HG02763 (cell line): ENCODE measurements around the gene ZNF425.
A peak's percentile ranks its signal among the peaks of the same experiment; 100 is the strongest.
"Not testable (repeated sequence)": the region's sequence is repeated elsewhere in the genome, so short reads cannot be mapped to it uniquely, and the experiment has no call there.

Experiments used
- ATAC-seq: cut with Tn5 transposase; IDR thresholded peaks from one replicate; pipeline ENCODE4 v1.9.1; 2021; ENCODE audit warnings: mild to moderate bottlenecking, moderate library complexity; ENCODE audit not compliant: unreplicated experiment

The ZNF425 gene, protein sequence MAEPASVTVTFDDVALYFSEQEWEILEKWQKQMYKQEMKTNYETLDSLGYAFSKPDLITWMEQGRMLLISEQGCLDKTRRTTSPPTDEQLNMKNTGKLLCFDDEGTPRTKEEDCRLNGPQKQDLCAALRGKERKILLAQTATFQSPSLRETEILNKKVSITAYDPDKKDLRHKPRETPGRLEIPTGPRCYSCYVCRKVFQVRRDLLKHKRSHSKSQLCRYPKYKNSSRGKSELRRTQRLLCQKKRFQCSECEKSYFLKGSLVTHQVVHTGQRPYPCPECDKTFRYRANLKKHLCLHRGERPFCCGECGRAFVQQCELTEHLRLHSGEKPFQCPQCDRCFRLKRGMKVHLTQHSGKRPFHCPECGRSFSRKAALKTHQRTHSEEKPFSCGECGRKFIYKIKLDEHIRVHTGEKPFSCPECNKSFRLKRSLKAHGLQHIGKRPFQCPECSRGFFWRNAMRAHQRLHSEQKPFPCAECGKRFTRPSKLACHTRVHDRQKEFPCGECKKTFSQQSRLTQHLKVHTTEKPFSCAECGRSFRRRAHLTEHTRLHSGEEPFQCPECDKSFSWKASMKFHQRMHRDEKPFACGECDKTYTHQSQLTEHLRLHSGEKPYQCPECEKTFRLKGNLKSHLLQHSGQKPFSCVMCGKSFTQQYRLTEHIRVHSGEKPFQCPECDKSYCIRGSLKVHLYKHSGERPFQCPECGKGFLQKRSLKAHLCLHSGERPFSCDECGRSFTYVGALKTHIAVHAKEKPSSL

GRCh38 chr7:149125863-149126661 lies at the start of gene ZNF425:
Gene ZNF425, minus strand, starts transcription at chr7:149126324. Its CDS starts 111 bp downstream, at chr7:149126213.
- ATAC-seq, result peak; percentile 85

DNA sequence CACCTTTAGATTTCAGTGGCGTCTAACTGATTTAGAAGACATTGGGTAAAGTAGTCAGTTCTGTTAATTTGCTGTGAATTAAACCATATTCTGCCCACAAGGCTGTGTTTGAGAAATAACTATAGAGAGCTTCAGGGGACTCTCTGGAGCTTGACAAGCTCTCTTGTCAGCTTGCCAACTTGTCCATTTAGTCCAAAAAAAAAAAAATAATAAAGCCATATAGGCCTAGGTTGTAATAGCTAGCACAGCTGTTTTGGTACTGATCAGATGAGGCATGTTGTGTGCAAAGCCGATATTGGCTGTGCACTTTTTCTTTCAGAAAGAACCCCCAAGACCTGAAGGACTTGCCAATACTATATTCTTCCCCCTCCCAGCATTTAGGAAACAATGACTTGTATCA lies 49.0 kb upstream of the ZNF425 start:
- ATAC-seq, result no peak

DNA sequence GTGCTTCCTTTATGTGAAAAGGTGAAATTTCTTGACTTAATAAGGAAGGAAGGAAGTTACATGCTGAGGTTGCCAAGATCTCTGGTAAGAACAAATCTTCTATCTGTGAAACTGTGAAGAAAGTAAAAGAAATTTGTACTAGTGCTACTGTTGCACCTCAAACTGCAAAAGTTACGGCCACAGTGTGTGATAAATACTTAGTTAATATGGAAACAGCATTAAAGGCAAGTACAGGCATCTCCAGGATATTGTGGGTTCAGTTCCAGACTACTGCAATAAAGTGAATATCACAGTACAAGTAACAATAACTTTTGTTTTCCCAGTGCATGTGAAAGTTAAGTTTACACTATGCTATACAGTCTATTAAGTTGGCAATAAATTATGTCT lies 46.4 kb upstream of the ZNF425 start:
- no peak for ATAC-seq

DNA sequence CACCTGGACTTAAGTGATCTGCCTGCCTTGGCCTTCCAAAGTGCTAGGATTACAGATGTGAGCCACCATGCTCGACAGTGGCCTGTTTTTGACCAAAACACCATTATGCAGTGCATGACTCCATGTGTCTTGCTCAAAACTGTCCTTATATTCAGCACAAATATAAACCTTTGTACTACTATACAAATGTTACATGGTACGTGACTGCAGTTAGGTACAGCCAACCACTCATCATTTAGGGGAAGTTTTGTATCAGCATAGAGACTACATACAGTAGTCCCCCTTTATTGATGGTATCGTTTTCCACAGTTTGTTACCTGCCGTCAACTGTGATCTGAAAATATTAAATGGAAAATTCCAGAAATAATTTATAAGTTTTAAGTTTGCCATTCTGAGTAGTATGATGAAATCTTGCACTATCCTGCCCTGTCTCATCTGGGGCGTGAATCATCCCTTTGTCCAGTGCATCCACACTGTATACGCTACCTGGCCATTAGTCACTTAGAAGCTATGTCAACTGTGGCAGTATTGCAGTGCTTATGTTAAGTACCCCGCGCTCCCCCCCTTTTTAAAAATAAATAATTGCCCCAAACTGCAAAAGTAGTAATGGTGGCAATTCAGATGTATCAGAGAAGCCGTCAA lies 45.9 kb upstream of the ZNF425 start:
- no peak for ATAC-seq

DNA sequence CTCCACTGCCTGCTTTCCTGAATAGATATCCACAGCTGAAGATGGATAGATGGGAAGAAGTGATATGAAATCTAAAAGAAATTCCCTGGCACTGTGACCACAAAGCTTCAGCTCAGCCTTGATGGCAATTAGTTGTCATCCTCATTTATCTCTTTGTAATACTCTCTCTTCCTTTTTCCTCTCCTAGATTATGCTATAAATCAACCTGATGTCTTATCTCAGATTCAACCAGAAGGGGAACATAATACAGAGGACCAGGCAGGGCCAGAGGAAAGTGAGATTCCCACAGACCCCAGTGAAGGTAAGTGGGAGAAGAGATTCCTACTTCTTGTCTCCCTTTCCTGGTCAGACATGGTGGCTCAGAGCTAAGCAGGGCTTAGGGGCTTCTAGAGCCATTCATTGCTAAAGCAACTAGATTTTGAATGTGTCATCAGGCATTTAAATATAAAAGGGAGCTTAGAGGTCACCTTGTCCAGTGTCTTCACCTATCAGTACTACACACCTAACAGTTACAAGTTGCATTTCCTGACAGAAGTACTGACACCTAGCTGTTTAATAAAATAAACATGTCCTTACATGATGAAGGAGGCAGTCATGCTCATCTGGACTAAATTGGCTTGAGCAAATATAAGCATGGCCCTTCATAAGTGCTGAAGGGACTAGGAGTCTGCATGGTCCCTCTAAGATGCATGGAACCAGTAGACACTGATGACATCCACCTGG lies 40.7 kb upstream of the ZNF425 start:
- ATAC-seq, result no peak

GRCh38 chr7:149166142-149166541 lies 40.0 kb upstream of the ZNF425 start:
- no peak for ATAC-seq

DNA sequence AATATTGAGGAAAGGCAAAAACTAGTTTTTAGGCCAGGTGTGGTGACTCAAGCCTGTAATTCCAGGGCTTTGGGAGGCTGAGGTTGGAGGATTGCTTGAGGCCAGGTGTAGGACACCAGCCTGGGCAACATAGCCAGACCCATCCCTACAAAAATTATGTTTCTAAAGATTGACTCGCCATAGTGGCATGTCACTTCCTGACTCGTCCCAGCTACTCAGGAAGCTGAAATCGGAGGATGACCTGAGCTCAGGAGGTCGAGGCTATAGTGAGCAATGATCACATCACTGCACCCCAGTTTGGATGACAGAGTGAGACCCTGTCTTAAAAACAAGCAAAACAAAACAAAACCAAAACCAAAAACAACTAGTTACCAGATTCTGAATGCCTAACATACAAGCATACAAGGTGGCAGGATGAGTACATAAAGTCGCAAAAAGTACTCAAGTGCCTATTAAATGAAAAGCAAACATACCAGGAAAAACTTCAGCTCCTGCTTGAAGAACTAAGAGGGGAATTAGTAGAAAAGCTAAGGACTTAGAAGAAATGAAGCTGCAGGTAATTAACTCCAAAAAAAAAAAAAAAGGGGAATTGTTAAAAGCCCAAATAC lies 35.2 kb upstream of the ZNF425 start:
- ATAC-seq, result no peak

DNA sequence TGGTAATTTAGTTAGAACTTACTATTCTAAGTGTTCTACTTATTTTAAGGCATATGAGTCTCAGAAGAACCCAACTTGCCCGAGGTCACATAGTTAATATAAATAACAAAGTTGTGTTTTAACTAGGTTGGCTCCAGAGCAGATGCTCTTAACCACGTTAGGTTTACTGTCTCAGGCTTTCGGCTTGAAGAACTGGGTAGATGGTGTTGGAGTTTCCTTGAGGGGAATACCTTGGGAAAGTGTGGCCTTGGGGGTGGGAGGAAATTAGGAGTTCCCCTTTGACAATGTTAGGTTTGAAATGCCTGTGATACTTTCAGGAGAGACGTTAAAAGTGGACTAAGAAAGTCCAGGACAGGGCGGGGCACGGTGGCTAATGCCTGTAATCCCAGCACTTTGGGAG lies 30.8 kb upstream of the ZNF425 start:
- no peak for ATAC-seq

DNA sequence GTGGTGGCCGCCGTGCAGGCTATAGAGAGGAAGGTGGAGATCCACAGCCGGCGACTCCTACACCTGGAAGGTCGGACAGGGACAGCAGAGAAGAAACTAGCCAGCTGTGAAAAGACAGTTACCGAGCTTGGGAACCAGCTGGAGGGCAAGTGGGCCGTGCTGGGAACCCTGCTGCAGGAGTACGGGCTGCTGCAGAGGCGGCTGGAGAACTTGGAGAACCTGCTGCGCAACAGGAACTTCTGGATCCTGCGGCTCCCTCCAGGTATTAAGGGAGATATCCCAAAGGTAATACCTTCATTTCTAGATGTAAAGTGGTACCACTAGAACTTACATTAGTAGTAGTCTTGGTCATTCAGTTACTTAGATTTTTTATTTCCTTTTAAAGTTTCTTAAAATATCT lies 27.9 kb upstream of the ZNF425 start:
- ATAC-seq, result no peak

DNA sequence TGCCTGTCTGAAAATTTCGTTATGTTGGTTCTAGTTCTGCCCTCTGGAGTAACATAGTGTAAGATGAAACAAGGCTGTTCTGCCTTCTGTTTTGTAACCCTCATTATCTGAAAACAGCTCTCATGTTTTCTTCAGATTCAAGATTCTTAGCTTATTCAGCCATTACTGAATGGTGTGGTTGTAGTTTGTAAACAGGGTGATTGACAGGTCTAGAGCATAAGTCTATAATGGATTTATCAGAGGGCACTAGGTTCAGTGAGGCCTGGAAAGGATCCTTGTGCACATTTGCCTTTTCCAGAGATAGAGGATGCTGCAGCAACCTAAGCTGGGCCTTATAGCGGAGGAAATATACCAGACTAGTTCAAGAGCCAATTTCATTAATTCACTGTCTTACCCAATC lies 27.2 kb upstream of the ZNF425 start:
- ATAC-seq, result no peak

DNA sequence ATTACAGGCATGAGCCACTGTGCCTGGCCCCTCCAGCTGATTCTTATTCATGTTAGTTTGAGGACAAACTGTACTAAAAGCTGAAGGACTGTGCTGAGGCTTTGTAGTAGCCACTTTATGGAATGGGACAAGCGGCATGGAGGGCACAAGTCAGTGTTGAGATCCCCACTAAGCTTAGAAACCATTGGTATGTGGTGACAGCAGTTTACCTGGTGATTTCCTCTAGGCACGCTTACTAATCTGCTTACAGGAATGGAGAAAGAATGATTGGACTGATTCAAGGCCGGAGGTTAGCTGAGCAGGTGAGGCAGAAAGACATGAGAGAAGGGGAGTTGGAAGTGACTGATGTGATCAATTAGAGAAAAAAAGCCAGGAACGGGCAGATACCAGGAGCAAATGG lies 24.9 kb upstream of the ZNF425 start:
- ATAC-seq, result no peak

GRCh38 chr7:149147752-149148653 lies 21.9 kb upstream of the ZNF425 start:
- ATAC-seq, result peak; percentile 29

DNA sequence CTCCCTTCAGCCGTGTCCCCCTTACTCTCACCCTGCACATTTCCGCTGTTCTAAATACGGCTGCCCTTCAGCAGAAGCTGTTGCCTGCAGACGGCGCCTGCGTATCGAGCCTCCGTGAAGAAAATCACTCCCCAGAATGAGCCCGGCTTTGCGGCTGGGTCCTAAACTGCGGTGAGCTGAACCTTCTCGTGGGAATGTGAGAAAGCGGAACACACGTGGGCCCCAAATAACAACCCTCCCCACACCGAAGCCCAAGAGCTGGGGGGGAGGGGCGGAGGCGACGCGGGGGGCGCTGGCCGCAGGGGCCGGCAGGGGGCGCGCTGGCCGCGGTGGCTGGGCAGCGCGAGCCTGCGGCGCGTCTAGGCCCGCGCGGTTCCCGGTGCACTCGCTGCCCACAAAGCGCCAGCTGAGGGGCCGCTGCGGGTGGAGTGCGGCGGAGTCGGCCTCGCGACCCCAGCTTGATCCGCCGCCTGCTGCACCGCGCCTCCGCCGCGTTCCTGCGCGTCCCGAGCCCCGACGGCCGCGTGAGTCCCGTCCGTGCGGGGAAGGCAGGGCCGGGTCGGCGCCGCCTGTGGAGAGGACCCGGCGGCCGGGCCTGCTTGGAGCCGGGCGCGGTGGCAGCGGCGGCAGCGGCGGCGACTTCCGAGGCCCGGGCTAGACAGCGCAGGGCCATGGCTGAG lies 21.1 kb upstream of the ZNF425 start, which contains the start of gene ZNF398:
Gene ZNF398 (plus strand): TSS at position 382 of the 680 bp plus-strand sequence. CDS start 290 bp downstream, at position 672.
- ATAC-seq, result peak; percentile 71

GRCh38 chr7:149145031-149145845 lies 19.1 kb upstream of the ZNF425 start:
- ATAC-seq, result no peak

- ATAC-seq, result not testable (repeated sequence)
Observed at GRCh38 chr7:149144436-149144922, 18.4 kb upstream of the ZNF425 start.

GRCh38 chr7:149141893-149142292 lies 15.8 kb upstream of the ZNF425 start:
- ATAC-seq, result no peak

DNA sequence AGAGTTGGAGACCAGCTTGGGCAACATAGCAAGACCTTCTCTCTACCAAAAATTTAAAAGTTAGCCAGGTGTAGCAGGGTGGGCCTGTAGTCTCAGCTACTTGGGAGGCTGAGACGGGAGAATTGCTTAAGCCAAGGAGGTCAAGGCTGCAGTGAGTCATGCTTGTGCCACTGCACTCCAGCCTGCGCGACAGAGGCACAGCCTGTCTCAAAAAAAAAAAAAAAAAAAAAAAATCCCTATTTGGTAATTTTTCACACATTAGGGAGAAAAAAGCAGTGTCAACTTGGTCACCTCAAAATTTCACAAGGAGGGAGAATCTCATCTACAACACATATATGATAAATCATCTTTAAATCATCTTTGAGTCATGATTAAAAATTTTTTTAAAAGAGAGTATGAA lies 14.7 kb upstream of the ZNF425 start:
- no peak for ATAC-seq
